Stimulated activated CD4-positive, alpha-beta T cell treated with anti-CD3 and anti-CD28 coated beads, Interleukin-12 subunit alpha, Interleukin-12 subunit beta, amount 100 ng/mL, for 48 hours (primary cell): ENCODE data around the gene TRIM8.
"Not testable (repeated sequence)": the region's sequence is repeated elsewhere in the genome, so short reads cannot be mapped to it uniquely, and the experiment has no call there.

ENCODE experiments used
- DNase-seq, 3 donors: peaks; one replicate each; pipeline ENCODE4 v3.0.0-alpha.2; 2020; ENCODE audit warnings: low read depth in 2 of 3, low spot score in 1 of 3

Gene TRIM8

DNA sequence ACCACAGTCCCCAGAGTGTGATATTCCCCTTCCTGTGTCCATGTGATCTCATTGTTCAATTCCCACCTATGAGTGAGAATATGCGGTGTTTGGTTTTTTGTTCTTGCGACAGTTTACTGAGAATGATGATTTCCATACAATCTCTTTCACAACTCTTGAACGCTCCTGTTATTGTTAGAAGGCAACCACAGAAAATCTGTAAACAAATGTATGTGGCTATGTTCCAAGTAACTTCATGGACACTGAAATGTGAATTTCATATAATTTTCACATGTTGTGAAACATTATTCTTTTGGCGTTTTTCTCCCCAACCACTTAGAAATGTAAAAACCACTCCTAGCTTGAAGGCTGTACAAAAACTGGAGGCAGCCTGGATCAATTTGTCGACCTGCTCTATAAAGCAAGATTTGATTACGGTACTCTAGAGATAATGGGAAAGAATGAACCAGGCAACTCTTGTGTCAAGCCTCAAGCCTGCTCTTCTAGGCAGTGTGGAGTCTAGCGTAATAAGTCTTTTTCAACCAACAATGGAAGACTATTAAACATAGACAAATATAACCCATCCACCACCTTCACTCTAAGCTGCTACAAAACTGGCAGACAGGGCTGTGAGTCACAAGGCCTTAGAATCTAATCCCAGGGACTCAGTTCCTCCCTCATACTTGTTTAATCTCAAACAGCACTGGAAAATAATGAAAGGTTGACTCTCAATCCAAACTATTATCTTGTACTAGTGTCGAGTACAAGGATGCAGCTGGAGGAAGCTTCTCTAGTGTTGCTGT is 47.2 kb downstream of the TRIM8 start:
- DNase-seq: no peak

DNA sequence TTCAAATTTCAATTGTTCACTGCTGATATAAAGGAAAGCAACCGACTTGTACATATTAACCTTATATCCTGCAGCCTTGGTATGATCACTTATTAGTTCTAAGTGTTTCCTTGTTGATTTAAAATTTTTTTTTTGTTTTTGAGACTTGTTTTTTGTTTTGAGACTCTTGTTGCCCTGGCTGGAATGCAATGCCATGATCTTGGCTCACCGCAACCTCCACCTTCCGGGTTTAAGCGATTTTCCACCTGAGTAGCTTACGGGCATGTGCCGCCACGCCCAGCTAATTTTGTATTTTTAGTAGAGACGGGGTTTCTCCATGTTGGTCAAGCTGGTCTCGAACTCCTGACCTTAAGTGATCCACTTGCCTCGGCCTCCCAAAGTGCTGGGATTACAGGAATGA is 51.1 kb downstream of the TRIM8 start:
- DNase-seq: not testable (repeated sequence)

GRCh38 chr10:102696736-102697135 is 52.5 kb downstream of the TRIM8 start:
- DNase-seq: no peak

GRCh38 chr10:102698894-102699293 is 54.6 kb downstream of the TRIM8 start:
- DNase-seq: no peak

DNA sequence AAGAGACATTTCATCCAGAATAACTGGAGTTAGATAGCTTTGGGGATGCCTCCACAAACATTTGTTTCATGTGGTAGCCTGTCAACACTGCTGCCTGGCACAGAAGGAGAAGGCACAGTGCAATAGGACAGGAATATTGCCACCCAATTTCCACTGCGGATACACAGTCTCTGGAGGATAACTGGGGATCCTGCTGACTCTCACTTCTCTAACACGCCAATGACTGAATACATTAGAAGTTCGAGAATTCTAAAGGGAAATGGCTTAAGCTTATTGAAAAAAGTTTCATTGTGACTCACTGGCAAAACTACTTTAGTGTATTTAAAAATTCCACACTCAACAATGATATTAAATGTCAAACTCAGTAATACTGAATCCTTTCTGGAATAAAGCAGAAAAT is 57.0 kb downstream of the TRIM8 start:
- DNase-seq: no peak

DNA sequence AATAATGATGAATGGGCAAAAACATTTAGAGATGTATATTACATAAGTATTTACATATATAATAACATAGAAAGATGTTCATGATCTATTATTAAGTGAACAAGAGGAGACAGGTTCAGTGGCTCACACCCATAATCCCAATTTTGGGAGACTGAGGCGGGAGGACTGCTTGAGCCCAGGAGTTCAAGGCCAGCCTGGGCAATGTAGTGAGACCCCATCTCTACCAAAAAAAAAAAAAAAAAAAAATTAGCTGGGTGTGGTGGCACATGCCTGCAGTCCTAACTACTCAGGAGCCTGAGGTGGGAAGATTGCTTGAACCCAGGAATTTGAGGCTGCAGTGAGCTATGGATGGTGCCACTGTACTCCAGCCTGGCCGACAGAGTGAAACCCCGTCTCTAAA is 57.5 kb downstream of the TRIM8 start:
- DNase-seq: no peak

DNA sequence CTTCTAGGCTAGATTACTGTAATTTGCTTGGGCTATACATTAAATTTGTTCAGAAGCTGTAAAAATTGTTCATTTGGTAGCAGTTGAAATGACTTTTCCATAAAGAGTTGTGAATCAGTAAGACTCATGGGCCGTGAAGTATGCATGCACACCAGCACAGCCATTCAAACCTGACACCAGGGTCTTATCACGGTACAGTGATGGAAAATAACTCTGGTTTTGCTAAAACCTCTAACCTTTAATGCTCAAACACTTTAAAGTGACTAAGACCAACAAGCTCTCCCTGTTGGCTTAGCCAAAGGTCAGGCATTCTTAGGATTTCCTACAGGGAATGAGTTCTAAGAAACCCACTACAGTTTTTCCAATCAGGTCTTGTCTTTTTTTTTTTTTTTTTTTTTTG is 58.5 kb downstream of the TRIM8 start:
- DNase-seq: no peak

DNA sequence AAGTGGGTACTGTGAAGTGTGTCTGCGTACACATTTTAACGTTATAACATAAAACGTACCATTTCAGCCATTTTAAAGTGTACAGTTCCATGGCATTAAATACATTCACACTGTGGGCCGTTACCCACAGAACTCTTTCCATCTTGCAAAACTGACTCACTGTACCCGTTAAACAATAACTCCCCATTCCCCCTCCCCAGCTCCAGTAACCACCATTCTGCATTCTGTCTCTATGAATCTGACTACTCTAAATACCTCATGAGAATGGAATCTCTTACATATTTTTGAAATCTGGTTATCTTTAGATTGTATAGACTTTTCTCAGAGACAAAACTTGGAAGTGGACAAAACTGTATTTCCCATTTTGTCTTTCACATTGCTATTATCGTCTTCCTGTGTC is 60.6 kb downstream of the TRIM8 start:
- no peak for DNase-seq

- DNase-seq: no peak
These were observed 61.3 kb downstream of the TRIM8 start for GRCh38 chr10:102705531-102705930.
